Heart left ventricle (tissue), 16 donors: ENCODE data around the gene CLPTM1L. TPM values are rescaled to one million over a fixed set of nuclear protein-coding genes. Genes with fewer than 3 reads are reported as not detected.

Experiments used
- ATAC-seq, 4 donors: fragments of 200-7000 bp; cut with Tn5 transposase; one replicate each; pipeline ENCODE4 v1.9.1; 2020 to 2022; ENCODE audit warnings: moderate library complexity in 4 of 4, mild to moderate bottlenecking in 3 of 4, moderate number of reproducible peaks in 1 of 4
- DNase-seq, 5 donors: peaks; one replicate each; pipeline ENCODE4 v3.0.0-alpha.2; 2020
- H3K27ac ChIP-seq, 12 donors: fragments of 200-600 bp; sonication (generic) in 4 of 12; one replicate each; pipeline versions ENCODE4 v1.5.0 to v1.8.0; 2016 to 2022; ENCODE audit warnings: mild to moderate bottlenecking in 2 of 12
- H3K27me3 ChIP-seq, 9 donors: fragments of 200-600 bp; sonication (generic) in 2 of 9; one replicate each; pipeline versions ENCODE4 v1.5.1 to v1.8.0; 2016 to 2022; ENCODE audit warnings: mild to moderate bottlenecking in 3 of 9
- H3K36me3 ChIP-seq, 9 donors: fragments of 200-600 bp; sonication (generic) in 2 of 9; one replicate each; pipeline versions ENCODE4 v1.5.0 to v1.8.0; 2018 to 2022; ENCODE audit warnings: mild to moderate bottlenecking in 2 of 9
- H3K4me1 ChIP-seq, 12 donors: fragments of 200-600 bp; sonication (generic) in 4 of 12; one replicate each; pipeline versions ENCODE4 v1.5.0 to v1.8.0; 2016 to 2022; ENCODE audit warnings: mild to moderate bottlenecking in 3 of 12
- H3K4me3 ChIP-seq, 12 donors: fragments of 200-600 bp; sonication (generic) in 4 of 12; one replicate each; pipeline versions ENCODE4 v1.5.0 to v1.8.0; 2017 to 2022; ENCODE audit warnings: mild to moderate bottlenecking in 9 of 12, moderate library complexity in 4 of 12
- H3K9me3 ChIP-seq, 12 donors: fragments of 200-600 bp; sonication (generic) in 4 of 12; one replicate each; pipeline versions ENCODE4 v1.5.0 to v1.8.0; 2016 to 2022; ENCODE audit warnings: mild to moderate bottlenecking in 1 of 12
- POLR2A ChIP-seq, 2 donors: fragments of 450-650 bp; IDR thresholded peaks; one replicate each; pipeline ENCODE4 v1.6.1; 2017; ENCODE audit warnings: antibody characterized with exemption in 2 of 2, mild to moderate bottlenecking in 2 of 2, moderate library complexity in 2 of 2
- WGBS, 4 donors: extraction: QIAGEN DNeasy Blood & Tissue Kit in 2 of 4; methylation state at CpG; one replicate each; pipeline versions ENCODE4 v1.1.5 to v1.1.7; 2013 to 2018; 5-methylcytosine and 5-hydroxymethylcytosine counted together
- intact Hi-C, 10 donors: fragments of 100-400 bp; cut with DNase I; formaldehyde crosslinking; loops; one replicate each; pipeline versions ENCODE4 v1.11.1 to v1.14.2; 2022
- polyA plus RNA-seq, 2 donors: library from polyadenylated mRNA; stranded (reverse); fragments of 200-250 nt; gene quantifications; one replicate each; pipeline ENCODE4 v1.2.3, GENCODE V29; 2013
- total RNA-seq, 9 donors: library from RNA; depleted of rRNA in 2 of 9; stranded (reverse); fragments of >200 nt in 2 of 9; fragmentation: NEBNext Ultra II Directional in 3 of 9; extraction: Animal tissue kit (Norgen Biotek cat#: 25700) in 3 of 9; gene quantifications; one replicate each; pipeline versions ENCODE4 v1.1.0 to v1.2.4, GENCODE V29; 2016 to 2023
- TF ChIP-seq, protein P1 (sequence below), 12 donors: fragments of 200-600 bp; sonication (generic) in 4 of 12; IDR thresholded peaks; one replicate each; pipeline versions ENCODE4 v1.5.0 to v1.8.0; 2018 to 2022; ENCODE audit warnings: antibody characterized with exemption in 12 of 12, mild to moderate bottlenecking in 5 of 12
- donor health status: ischemic (EF 13 %, LVEDD 7.1; RV severe dilation, severe dysfunction).
- donor health status: healthy with polysubstance abuse.
- donor health status: DM: no; HTN: yes; CAD: no.
- donor health status: DM: no; HTN: no; CAD: no.
- donor health status: ischemic (EF 25% LVEDD 6.9; RV normal size, moderate dysfunction).
- donor health status: ischemic (EF 25% LVEDD 5.7; RV mildly dilated, moderate dysfunction).
- donor health status: healthy.
- donor health status: DM: yes; HTN: yes; CAD: no.
- donor health status: ischemic (EF 35%, LVEDD 5.7; RV mildly dilated, moderate dysfunction).
- donor health status: nonischemic (EF 11% LVEDD 7.7; RV severe dilation, severe dysfunction).
- donor health status: DM: yes; HTN: yes; CAD: no.
- donor health status: PGD.
- donor health status: ischemic (EF 29% LVEDD 5.4; RV normal size, mild dysfunction).
- donor health status: nonischemic (EF 23%, LVEDD 6.1; RV moderate dilation, normal function).

Gene CLPTM1L
- total and polyA plus RNA-seq, 11 donors = 23.5 to 96.8 (median 39.4) TPM

- DNase-seq (peak in 1 of 5 donors; percentile 33), ATAC-seq (no peak)
- Histone ChIP-seq H3K27ac (no peak overlapping the region), H3K36me3 (peaks cover 0 to 92% (median 88%) of the 10 kb centered on the region in 9 donors), H3K4me3 (no peak overlapping the region), H3K9me3 (no peaks in the 10 kb centered on the region), H3K4me1 (peaks cover 0 to 4% (median 0%) of the 10 kb centered on the region in 12 donors), H3K27me3 (no peaks in the 10 kb centered on the region)
- intact Hi-C loops = no loop called here
- WGBS, 4 donors = 90 to 97% (median 92%) methylated on average over 12 of the region's 12 CpGs
- no peak for TF ChIP-seq POLR2A (IDR thresholded peaks at IDR 0.05)
- TF ChIP-seq, protein P1, sequence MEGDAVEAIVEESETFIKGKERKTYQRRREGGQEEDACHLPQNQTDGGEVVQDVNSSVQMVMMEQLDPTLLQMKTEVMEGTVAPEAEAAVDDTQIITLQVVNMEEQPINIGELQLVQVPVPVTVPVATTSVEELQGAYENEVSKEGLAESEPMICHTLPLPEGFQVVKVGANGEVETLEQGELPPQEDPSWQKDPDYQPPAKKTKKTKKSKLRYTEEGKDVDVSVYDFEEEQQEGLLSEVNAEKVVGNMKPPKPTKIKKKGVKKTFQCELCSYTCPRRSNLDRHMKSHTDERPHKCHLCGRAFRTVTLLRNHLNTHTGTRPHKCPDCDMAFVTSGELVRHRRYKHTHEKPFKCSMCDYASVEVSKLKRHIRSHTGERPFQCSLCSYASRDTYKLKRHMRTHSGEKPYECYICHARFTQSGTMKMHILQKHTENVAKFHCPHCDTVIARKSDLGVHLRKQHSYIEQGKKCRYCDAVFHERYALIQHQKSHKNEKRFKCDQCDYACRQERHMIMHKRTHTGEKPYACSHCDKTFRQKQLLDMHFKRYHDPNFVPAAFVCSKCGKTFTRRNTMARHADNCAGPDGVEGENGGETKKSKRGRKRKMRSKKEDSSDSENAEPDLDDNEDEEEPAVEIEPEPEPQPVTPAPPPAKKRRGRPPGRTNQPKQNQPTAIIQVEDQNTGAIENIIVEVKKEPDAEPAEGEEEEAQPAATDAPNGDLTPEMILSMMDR (IDR thresholded peaks at IDR 0.05) = no peak
Observed at GRCh38 chr5:1338196-1338490, 6.8 kb downstream of the CLPTM1L start.

GRCh38 chr5:1337489-1338195 is 7.3 kb downstream of the CLPTM1L start:
- ATAC-seq = no peak
- Histone ChIP-seq H3K4me3 (no peak overlapping the region), H3K27ac (no peak overlapping the region), H3K36me3 (peaks cover 0 to 94% (median 85%) of the 10 kb centered on the region in 9 donors), H3K9me3 (no peaks in the 10 kb centered on the region), H3K4me1 (no peaks in the 10 kb centered on the region), H3K27me3 (no peaks in the 10 kb centered on the region)
- peak in 1 of 5 donors; percentile 36 for DNase-seq
- intact Hi-C loops = no loop called here
- TF ChIP-seq POLR2A (IDR thresholded peaks at IDR 0.05) = no peak
- TF ChIP-seq, protein P1 (IDR thresholded peaks at IDR 0.05) = no peak
- 90 to 93% (median 92%) methylated on average over 22 of the region's 22 CpGs for WGBS, 4 donors

DNA sequence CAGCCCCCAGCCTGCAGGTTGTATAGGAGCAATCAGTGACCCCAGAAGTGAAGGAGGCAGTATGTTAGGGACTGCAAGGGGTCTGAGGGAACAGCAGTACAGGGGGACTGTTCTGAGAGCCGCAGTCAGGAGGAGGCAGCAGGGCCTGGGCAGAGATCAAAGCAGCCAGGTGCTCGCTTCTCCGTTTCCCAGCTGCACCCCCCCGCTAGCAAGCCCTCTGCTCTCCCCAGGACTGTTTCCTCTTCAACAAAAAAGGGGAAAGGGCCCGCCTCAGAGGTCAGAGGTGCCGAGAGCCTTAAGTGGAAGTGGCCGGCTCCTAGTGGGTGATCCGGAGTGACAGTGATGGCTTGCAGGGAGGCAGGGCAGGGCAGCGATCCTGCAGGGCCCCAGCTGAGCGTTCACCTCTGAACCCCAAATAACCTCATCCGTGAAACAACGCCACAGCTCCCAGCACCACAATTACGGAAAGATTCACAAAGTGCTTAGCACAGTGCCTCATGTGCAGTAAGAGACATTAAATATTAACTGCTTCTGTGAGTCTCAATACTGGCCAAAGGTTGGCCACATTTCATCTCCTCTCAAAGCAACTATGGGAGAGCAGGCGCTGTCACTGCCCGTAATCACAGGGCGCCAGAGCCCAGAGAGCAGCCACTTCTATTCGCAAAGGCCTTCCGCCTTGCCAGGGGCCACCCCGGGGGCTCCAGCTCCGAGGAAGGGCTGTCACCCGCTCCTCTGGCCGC is 8.0 kb downstream of the CLPTM1L start:
- ATAC-seq = peak in 1 of 4 donors; percentile 20
- intact Hi-C loops = no loop called here
- H3K36me3 ChIP-seq = peaks cover 0 to 94% (median 86%) of the 10 kb centered on the region in 9 donors

DNA sequence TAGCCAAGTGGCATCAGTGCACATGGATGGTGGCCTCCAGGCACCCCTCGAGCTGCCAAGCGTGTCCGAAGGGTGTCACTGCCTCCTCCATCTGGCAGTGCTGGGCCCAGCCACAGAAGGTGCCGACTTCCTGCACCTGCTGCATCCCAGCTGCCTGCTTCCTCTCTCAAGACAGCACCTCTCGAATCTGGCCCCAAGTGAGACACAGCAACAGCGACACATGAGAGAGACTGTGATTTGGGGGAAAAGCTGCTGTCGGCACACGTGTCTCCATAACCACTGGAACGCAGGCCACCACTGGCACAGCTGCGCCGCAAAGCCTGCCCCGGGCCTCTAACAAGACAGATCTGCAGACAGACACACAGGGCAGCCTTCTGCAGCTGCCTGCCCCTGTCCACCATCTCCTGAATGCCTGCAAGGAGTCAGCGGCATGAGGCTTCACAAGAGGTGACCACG is 8.8 kb downstream of the CLPTM1L start:
- H3K36me3 ChIP-seq = peaks cover 0 to 94% (median 86%) of the 10 kb centered on the region in 9 donors
- H3K4me3 ChIP-seq = no peak overlapping the region
- no peaks in the 10 kb centered on the region for H3K9me3 ChIP-seq
- ATAC-seq = no peak
- no peaks in the 10 kb centered on the region for H3K4me1 ChIP-seq
- TF ChIP-seq, protein P1 (IDR thresholded peaks at IDR 0.05) = no peak
- TF ChIP-seq POLR2A (IDR thresholded peaks at IDR 0.05) = no peak
- no peak overlapping the region for H3K27ac ChIP-seq
- intact Hi-C loops = no loop called here
- peak in 1 of 5 donors; percentile 50 for DNase-seq
- 90 to 100% (median 93%) methylated on average over 6 to 14 of the region's 14 CpGs for WGBS, 4 donors
- no peaks in the 10 kb centered on the region for H3K27me3 ChIP-seq

More for the DNA sequence above, 8.0 kb downstream of the CLPTM1L start:
- Histone ChIP-seq H3K9me3 (no peaks in the 10 kb centered on the region), H3K4me3 (no peak overlapping the region), H3K27ac (no peak overlapping the region), H3K27me3 (no peaks in the 10 kb centered on the region), H3K4me1 (no peaks in the 10 kb centered on the region)
- DNase-seq = peak in 1 of 5 donors; percentile 48
- 83 to 91% (median 86%) methylated on average over 21 to 22 of the region's 22 CpGs for WGBS, 4 donors
- no peak for TF ChIP-seq POLR2A (IDR thresholded peaks at IDR 0.05)
- TF ChIP-seq, protein P1 (IDR thresholded peaks at IDR 0.05) = no peak
